ENCODE data around the gene PRKG1.

DNA sequence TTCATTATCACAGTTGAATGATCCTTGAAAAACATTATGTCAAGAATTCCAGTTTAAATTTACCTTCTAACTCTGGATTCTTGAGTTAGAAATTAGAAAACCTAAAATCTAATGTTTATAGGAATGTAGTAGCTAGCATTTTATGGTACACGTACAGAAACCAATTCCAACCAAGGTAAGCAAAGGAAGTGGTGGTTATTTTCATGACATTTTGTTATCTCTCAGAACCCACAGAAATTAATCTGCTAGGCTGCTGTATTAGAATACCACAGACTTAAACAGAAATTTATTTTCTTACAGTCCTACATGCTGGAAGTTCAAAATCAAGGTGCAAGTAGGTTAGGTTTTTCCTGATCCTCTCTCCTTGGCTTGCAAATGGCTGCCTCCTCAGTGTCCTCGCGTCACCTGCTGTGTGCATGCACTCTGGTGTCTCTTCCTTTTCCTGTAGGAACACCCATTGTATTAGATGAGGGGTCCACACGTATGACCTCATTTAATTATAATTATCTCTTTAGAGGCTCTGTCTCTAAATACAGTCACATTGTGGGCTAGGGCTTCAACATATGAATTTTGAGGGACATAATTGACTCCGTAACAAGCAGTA is 633.6 kb downstream of the PRKG1 start:
- TF ChIP-seq TAF1 (IDR thresholded peaks at IDR 0.05; ENCODE audit: low read depth, low read length) (no peak), POLR2AphosphoS5 (IDR thresholded peaks at IDR 0.05; ENCODE audit: low read depth, low read length) (no peak), POLR2A (IDR thresholded peaks at IDR 0.05; ENCODE audit: low read depth, low read length) (no peak), SPI1 (IDR thresholded peaks at IDR 0.05; ENCODE audit: low read depth, low read length) (no peak), POU2F2 (IDR thresholded peaks at IDR 0.05; ENCODE audit: low read depth, low read length) (no peak)

Measured in GM12891 (cell line).